M059J (cell line): ENCODE results near the gene C1orf141. TPM values are rescaled to one million over a fixed set of nuclear protein-coding genes. Genes with fewer than 3 reads are reported as not detected.
"Not testable (repeated sequence)": the region's sequence is repeated elsewhere in the genome, so short reads cannot be mapped to it uniquely, and the experiment has no call there.

Experiments used
- DNase-seq: peaks from one replicate; pipeline ENCODE4 v3.0.0-alpha.2; 2012; ENCODE audit warnings: low read depth
- total RNA-seq: library from RNA; depleted of rRNA; stranded (reverse); fragments of >200 nt; shearing (Covaris generic); gene quantifications from 2 replicates; pipeline ENCODE4 v1.2.3, GENCODE V29; 2014

Gene C1orf141
- total RNA-seq, 1 experiment from 2014 or later = not detected

GRCh38 chr1:67085326-67085725 is 49.4 kb downstream of the C1orf141 start:
- no peak for DNase-seq

- no peak for DNase-seq
Observed at GRCh38 chr1:67084765-67085318, 49.9 kb downstream of the C1orf141 start.

GRCh38 chr1:67078291-67078690 is 56.5 kb downstream of the C1orf141 start:
- no peak for DNase-seq

- DNase-seq = no peak
Observed at GRCh38 chr1:67077593-67077992, 57.2 kb downstream of the C1orf141 start.

- no peak for DNase-seq
Observed at GRCh38 chr1:67072749-67073148, 62.0 kb downstream of the C1orf141 start.

GRCh38 chr1:67067655-67068054 is 67.1 kb downstream of the C1orf141 start:
- not testable (repeated sequence) for DNase-seq

GRCh38 chr1:67062412-67062811 is 72.4 kb downstream of the C1orf141 start:
- DNase-seq = no peak

- DNase-seq = no peak
Observed at GRCh38 chr1:67061266-67061665, 73.5 kb downstream of the C1orf141 start.

GRCh38 chr1:67060811-67061218 is 74.0 kb downstream of the C1orf141 start:
- DNase-seq = peak; percentile 97

- no peak for DNase-seq
Observed at GRCh38 chr1:67059346-67059745, 75.4 kb downstream of the C1orf141 start.

GRCh38 chr1:67058761-67059160 is 76.0 kb downstream of the C1orf141 start:
- DNase-seq = peak; percentile 22

- DNase-seq = no peak
Observed at GRCh38 chr1:67058242-67058641, 76.5 kb downstream of the C1orf141 start.

GRCh38 chr1:67053785-67054772 is 80.7 kb downstream of the C1orf141 start, which contains the start of gene SLC35D1:
TSS of gene SLC35D1 (minus strand) at chr1:67054148. CDS start at chr1:67054013, 135 bp downstream.
- DNase-seq = peak; percentile 64

- DNase-seq = peak; percentile 63
Observed at GRCh38 chr1:67053535-67053784, 81.3 kb downstream of the C1orf141 start.

GRCh38 chr1:67052741-67053534 is 81.8 kb downstream of the C1orf141 start:
- peak; percentile 76 for DNase-seq

- DNase-seq = no peak
Observed at GRCh38 chr1:67051196-67051595, 83.6 kb downstream of the C1orf141 start.

GRCh38 chr1:67044631-67045270 is 90.0 kb downstream of the C1orf141 start:
- DNase-seq = peak; percentile 21

- DNase-seq = no peak
Observed at GRCh38 chr1:67043366-67043765, 91.4 kb downstream of the C1orf141 start.
